Adrenal gland (tissue), 12 donors: ENCODE results near the gene HDDC3. TPM values are rescaled to one million over a fixed set of nuclear protein-coding genes. Genes with fewer than 3 reads are reported as not detected.

Experiments used
- DNase-seq, 7 donors: peaks; one replicate each; pipeline ENCODE4 v3.0.0-alpha.2; 2019 to 2020
- H3K27ac ChIP-seq, 5 donors: fragments of 200-600 bp; sonication (generic) in 4 of 5; 1 replicate in 3 of 5; 2 replicates in 2 of 5; pipeline versions ENCODE4 v1.5.1 to v1.8.0; 2016 to 2020; ENCODE audit warnings: mild to moderate bottlenecking in 1 of 5
- H3K27me3 ChIP-seq: fragments of 200-600 bp; 2 replicates; pipeline ENCODE4 v1.8.0; 2021
- H3K36me3 ChIP-seq, 2 donors: fragments of 200-600 bp; replicated peaks in 1 of 2; 1 replicate in 1 of 2; 2 replicates in 1 of 2; pipeline versions ENCODE4 v1.5.1 to v1.8.0; 2018 to 2022
- H3K4me1 ChIP-seq, 2 donors: fragments of 200-600 bp; replicated peaks in 1 of 2; 1 replicate in 1 of 2; 2 replicates in 1 of 2; pipeline versions ENCODE4 v1.5.1 to v1.8.0; 2018 to 2021
- H3K4me3 ChIP-seq, 4 donors: fragments of 200-600 bp; sonication (generic) in 3 of 4; one replicate each; pipeline ENCODE4 v1.5.1; 2016 to 2018
- H3K9me3 ChIP-seq, 3 donors: fragments of 200-600 bp; sonication (generic) in 1 of 3; replicated peaks in 1 of 3; 1 replicate in 2 of 3; 2 replicates in 1 of 3; pipeline versions ENCODE4 v1.5.1 to v1.8.0; 2016 to 2021
- CTCF ChIP-seq, 6 experiments: fragments of 450-650 bp in 4 of 6; fragments of 200-600 bp in 2 of 6; sonication (generic) in 1 of 6; IDR thresholded peaks; 1 replicate in 5 of 6; 2 replicates in 1 of 6; pipeline versions ENCODE4 v1.5.1 to v1.8.0; 2016 to 2021; ENCODE audit warnings: antibody characterized with exemption in 6 of 6, mild to moderate bottlenecking in 2 of 6, moderate library complexity in 1 of 6
- POLR2A ChIP-seq, 2 donors: fragments of 450-650 bp; IDR thresholded peaks; one replicate each; pipeline ENCODE4 v1.6.1; 2017; ENCODE audit warnings: antibody characterized with exemption in 2 of 2, mild to moderate bottlenecking in 2 of 2, moderate library complexity in 1 of 2
- WGBS, 4 donors: extraction: QIAGEN DNeasy Blood & Tissue Kit in 2 of 4; methylation state at CpG; one replicate each; pipeline versions ENCODE4 v1.1.5 to v1.1.7; 2013 to 2017; 5-methylcytosine and 5-hydroxymethylcytosine counted together
- intact Hi-C, 2 donors: fragments of 100-400 bp; cut with DNase I; formaldehyde crosslinking; loops; one replicate each; pipeline versions ENCODE4 v1.14.1 to v1.15.0; 2022 to 2023
- polyA plus RNA-seq, 3 donors: library from polyadenylated mRNA; stranded (reverse); fragments of 200-250 nt in 2 of 3; fragments of 350-450 nt in 1 of 3; fragmentation: Illumina TruSeq in 1 of 3; extraction: RNeasy Lipid Tissue Mini Kit (QIAGEN cat#74804) in 1 of 3; gene quantifications; one replicate each; pipeline ENCODE4 v1.2.3, GENCODE V29; 2013 to 2014
- total RNA-seq, 9 donors: library from RNA; depleted of rRNA in 4 of 9; stranded (reverse); fragments of >200 nt in 4 of 9; fragments of 120-200 nt in 1 of 9; fragmentation: NEBNext Ultra II Directional in 1 of 9; extraction: Animal tissue kit (Norgen Biotek cat#: 25700) in 1 of 9; gene quantifications; one replicate each; pipeline versions ENCODE4 v1.1.0 to v1.2.4, GENCODE V29; 2013 to 2023
- donor health status: healthy with polysubstance abuse.
- donor health status: Bipolar disorder and iron deficiency.
- donor health status: DM: yes; HTN: yes; CAD: no.
- donor health status: DM: no; HTN: no; CAD: no.
- donor health status: DM: no; HTN: no; CAD: no.
- donor health status: DM: yes; HTN: yes; CAD: no.

HDDC3 gene
- total and polyA plus RNA-seq, 12 donors = 14.6 to 40.2 (median 27.7) TPM

- WGBS, 4 donors = 14 to 54% (median 23%) methylated on average over 17 to 63 of the region's 63 CpGs
- intact Hi-C loops = loop anchor here (5.0 to 10.0 kb wide), 3 partner anchors 40 to 80 kb away; no protein-coding TSS in a partner anchor
- Histone ChIP-seq H3K27me3 (no peaks in the 10 kb centered on the region), H3K9me3 (no peaks in the 10 kb centered on the region), H3K4me3 (peak overlapping the region in 3 of 4 donors; percentile 41 to 74 (median 67)), H3K27ac (peak overlapping the region in 4 of 5 donors; percentile 34 to 72 (median 66)), H3K36me3 (peaks cover 0 to 33% of the 10 kb centered on the region in 2 donors), H3K4me1 (peaks cover 19 to 25% of the 10 kb centered on the region in 2 donors)
- DNase-seq = peak in 5 of 7 donors; percentile 24 to 39 (median 35)
- no peak for TF ChIP-seq POLR2A (IDR thresholded peaks at IDR 0.05)
- no peak for TF ChIP-seq CTCF (IDR thresholded peaks at IDR 0.05)
Observed at GRCh38 chr15:90957031-90957790, 24.9 kb upstream of the HDDC3 start.

- peak; percentile 57 to 91 (median 87) for TF ChIP-seq CTCF (IDR thresholded peaks at IDR 0.05)
- TF ChIP-seq POLR2A (IDR thresholded peaks at IDR 0.05) = peak; percentile 28 to 68
- WGBS, 4 donors = 3 to 16% (median 5%) methylated on average over 13 to 56 of the region's 56 CpGs
- Histone ChIP-seq H3K4me3 (peak overlapping the region in 3 of 4 donors; percentile 41 to 74 (median 67)), H3K9me3 (no peaks in the 10 kb centered on the region), H3K27ac (peak overlapping the region in 4 of 5 donors; percentile 34 to 72 (median 66)), H3K36me3 (peaks cover 0 to 34% of the 10 kb centered on the region in 2 donors), H3K27me3 (no peaks in the 10 kb centered on the region), H3K4me1 (peaks cover 19 to 25% of the 10 kb centered on the region in 2 donors)
- DNase-seq = peak; percentile 75 to 84 (median 78)
- intact Hi-C loops = loop anchor here (5.0 to 10.0 kb wide), 3 partner anchors 41 to 81 kb away; no protein-coding TSS in a partner anchor
Observed at GRCh38 chr15:90956274-90957030, 24.1 kb upstream of the HDDC3 start.

GRCh38 chr15:90955624-90956273, 23.4 kb upstream of the HDDC3 start:
- TF ChIP-seq CTCF (IDR thresholded peaks at IDR 0.05) (no peak), POLR2A (IDR thresholded peaks at IDR 0.05) (no peak)
- Histone ChIP-seq H3K4me3 (peak overlapping the region in 1 of 4 donors; percentile 87), H3K27ac (no peak overlapping the region), H3K27me3 (no peaks in the 10 kb centered on the region), H3K4me1 (peaks cover 18 to 25% of the 10 kb centered on the region in 2 donors), H3K9me3 (no peaks in the 10 kb centered on the region), H3K36me3 (peaks cover 0 to 34% of the 10 kb centered on the region in 2 donors)
- intact Hi-C loops = loop anchor here (5.0 to 10.0 kb wide), 3 partner anchors 42 to 82 kb away; no protein-coding TSS in a partner anchor
- 49 to 61% (median 53%) methylated on average over 16 to 20 of the region's 20 CpGs for WGBS, 4 donors
- peak in 2 of 7 donors; percentile 34 to 40 for DNase-seq
